ENCODE data around the gene ARHGAP19. TPM values are rescaled to one million over a fixed set of nuclear protein-coding genes. Genes with fewer than 3 reads are reported as not detected.

The ARHGAP19 gene
- total and polyA plus RNA-seq, 2 of the 8 experiments (the other 6 are each of a cell fraction or from before 2014, with no cell fraction given): 13.3 to 32.1 TPM

DNA sequence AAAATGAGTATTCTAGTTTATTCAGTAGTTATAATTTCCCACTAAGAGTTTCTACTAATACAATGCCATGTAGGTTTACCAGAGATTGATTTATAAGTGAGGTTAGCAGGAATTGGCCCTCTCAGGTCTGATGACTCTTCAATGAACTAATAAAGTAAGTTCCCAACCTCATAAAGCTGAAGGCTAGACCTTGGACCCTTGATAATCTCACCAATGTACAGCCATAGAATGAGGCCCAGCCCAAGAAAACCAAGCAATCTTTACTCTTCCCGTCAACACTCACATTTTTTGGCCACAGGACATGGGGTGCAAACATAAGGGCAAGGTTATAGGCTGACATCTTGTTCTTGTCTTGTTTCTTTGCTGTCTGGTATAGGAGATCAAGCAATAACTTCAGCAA lies 33.3 kb downstream of the ARHGAP19 start (continued):
- TF ChIP-seq, protein P1, sequence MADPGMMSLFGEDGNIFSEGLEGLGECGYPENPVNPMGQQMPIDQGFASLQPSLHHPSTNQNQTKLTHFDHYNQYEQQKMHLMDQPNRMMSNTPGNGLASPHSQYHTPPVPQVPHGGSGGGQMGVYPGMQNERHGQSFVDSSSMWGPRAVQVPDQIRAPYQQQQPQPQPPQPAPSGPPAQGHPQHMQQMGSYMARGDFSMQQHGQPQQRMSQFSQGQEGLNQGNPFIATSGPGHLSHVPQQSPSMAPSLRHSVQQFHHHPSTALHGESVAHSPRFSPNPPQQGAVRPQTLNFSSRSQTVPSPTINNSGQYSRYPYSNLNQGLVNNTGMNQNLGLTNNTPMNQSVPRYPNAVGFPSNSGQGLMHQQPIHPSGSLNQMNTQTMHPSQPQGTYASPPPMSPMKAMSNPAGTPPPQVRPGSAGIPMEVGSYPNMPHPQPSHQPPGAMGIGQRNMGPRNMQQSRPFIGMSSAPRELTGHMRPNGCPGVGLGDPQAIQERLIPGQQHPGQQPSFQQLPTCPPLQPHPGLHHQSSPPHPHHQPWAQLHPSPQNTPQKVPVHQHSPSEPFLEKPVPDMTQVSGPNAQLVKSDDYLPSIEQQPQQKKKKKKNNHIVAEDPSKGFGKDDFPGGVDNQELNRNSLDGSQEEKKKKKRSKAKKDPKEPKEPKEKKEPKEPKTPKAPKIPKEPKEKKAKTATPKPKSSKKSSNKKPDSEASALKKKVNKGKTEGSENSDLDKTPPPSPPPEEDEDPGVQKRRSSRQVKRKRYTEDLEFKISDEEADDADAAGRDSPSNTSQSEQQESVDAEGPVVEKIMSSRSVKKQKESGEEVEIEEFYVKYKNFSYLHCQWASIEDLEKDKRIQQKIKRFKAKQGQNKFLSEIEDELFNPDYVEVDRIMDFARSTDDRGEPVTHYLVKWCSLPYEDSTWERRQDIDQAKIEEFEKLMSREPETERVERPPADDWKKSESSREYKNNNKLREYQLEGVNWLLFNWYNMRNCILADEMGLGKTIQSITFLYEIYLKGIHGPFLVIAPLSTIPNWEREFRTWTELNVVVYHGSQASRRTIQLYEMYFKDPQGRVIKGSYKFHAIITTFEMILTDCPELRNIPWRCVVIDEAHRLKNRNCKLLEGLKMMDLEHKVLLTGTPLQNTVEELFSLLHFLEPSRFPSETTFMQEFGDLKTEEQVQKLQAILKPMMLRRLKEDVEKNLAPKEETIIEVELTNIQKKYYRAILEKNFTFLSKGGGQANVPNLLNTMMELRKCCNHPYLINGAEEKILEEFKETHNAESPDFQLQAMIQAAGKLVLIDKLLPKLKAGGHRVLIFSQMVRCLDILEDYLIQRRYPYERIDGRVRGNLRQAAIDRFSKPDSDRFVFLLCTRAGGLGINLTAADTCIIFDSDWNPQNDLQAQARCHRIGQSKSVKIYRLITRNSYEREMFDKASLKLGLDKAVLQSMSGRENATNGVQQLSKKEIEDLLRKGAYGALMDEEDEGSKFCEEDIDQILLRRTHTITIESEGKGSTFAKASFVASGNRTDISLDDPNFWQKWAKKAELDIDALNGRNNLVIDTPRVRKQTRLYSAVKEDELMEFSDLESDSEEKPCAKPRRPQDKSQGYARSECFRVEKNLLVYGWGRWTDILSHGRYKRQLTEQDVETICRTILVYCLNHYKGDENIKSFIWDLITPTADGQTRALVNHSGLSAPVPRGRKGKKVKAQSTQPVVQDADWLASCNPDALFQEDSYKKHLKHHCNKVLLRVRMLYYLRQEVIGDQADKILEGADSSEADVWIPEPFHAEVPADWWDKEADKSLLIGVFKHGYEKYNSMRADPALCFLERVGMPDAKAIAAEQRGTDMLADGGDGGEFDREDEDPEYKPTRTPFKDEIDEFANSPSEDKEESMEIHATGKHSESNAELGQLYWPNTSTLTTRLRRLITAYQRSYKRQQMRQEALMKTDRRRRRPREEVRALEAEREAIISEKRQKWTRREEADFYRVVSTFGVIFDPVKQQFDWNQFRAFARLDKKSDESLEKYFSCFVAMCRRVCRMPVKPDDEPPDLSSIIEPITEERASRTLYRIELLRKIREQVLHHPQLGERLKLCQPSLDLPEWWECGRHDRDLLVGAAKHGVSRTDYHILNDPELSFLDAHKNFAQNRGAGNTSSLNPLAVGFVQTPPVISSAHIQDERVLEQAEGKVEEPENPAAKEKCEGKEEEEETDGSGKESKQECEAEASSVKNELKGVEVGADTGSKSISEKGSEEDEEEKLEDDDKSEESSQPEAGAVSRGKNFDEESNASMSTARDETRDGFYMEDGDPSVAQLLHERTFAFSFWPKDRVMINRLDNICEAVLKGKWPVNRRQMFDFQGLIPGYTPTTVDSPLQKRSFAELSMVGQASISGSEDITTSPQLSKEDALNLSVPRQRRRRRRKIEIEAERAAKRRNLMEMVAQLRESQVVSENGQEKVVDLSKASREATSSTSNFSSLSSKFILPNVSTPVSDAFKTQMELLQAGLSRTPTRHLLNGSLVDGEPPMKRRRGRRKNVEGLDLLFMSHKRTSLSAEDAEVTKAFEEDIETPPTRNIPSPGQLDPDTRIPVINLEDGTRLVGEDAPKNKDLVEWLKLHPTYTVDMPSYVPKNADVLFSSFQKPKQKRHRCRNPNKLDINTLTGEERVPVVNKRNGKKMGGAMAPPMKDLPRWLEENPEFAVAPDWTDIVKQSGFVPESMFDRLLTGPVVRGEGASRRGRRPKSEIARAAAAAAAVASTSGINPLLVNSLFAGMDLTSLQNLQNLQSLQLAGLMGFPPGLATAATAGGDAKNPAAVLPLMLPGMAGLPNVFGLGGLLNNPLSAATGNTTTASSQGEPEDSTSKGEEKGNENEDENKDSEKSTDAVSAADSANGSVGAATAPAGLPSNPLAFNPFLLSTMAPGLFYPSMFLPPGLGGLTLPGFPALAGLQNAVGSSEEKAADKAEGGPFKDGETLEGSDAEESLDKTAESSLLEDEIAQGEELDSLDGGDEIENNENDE (IDR thresholded peaks at IDR 0.05; ENCODE audit: insufficient replicate concordance, low read length): no peak
- no peak for TF ChIP-seq SIX5 (IDR thresholded peaks at IDR 0.05; ENCODE audit: low read depth, low read length)
- no peak for TF ChIP-seq SP2 (IDR thresholded peaks at IDR 0.05; ENCODE audit: low read length)
- no peak for TF ChIP-seq HDAC2 (IDR thresholded peaks at IDR 0.05; ENCODE audit: borderline replicate concordance in 1 of 2, low read depth in 2 of 2, low read length in 2 of 2)
- TF ChIP-seq NANOG (IDR thresholded peaks at IDR 0.05; ENCODE audit: insufficient read depth, low read depth, low read length, poor library complexity, severe bottlenecking): no peak
